Ovary (tissue), 1 donor: ENCODE measurements around the gene IGF1R.

ENCODE experiments used
- EP300 ChIP-seq: sonication (generic); formaldehyde crosslinking; IDR thresholded peaks from one replicate; pipeline ENCODE4 v1.6.1; 2017; ENCODE audit warnings: antibody characterized with exemption
- POLR2A ChIP-seq: fragments of 450-650 bp; IDR thresholded peaks from one replicate; pipeline ENCODE4 v1.6.1; 2017; ENCODE audit warnings: antibody characterized with exemption, mild to moderate bottlenecking, moderate library complexity

DNA sequence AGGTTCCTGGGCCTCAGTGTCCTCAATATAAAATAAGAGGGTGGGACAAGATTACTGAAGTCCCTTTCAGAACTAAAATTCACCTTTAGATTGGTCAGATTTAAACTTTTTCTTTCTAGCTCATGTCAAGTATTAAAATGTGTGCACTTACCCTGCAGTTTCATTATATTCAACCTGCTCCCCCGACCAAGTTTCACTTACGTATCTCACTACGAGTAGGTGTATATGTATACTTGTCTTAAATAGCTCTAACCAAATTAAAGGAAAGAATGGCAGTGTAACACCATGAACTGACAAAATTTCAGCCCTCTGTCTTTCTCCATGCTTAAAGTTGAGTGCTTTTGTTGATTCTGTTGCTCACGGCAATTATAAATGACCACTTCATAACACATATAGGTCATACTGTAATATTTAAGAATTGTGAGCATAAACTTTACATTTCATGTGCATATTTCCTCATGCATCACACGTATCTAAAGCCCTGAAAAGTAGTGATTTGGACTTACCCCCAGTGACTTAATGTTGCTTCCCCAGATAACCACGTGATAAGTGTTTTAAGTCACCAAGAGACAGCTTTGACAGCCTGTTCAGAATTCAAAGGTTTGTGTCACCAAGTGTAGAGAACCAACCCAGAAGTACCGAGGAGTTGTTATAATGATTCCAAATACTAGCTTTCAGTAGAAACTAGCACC, 289.2 kb downstream of the IGF1R start:
- TF ChIP-seq POLR2A: no peak
- TF ChIP-seq EP300: no peak
